ENCODE measurements around the gene EHBP1.

EHBP1 gene

DNA sequence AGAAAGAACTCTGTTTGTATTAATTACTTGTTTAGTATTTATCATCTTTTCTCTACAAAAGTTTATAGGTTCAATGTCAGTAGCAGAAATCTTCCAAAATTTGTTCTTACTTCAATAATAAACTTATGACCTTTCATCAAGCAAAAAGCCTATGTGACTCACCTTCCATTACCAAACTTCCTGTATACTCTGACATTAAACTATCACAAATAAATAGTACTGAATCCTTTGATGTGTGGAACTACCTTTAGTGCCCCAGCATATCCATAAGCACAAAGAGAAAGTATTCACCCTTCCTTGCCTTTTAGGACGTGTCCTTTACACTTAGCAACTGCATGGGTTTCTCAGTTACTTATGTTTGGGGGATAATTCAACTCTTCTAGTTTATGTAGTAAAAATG, 166.0 kb downstream of the EHBP1 start:
- no peak for DNase-seq (ENCODE audit: low read depth in 1 of 2, low spot score in 1 of 2)

DNA sequence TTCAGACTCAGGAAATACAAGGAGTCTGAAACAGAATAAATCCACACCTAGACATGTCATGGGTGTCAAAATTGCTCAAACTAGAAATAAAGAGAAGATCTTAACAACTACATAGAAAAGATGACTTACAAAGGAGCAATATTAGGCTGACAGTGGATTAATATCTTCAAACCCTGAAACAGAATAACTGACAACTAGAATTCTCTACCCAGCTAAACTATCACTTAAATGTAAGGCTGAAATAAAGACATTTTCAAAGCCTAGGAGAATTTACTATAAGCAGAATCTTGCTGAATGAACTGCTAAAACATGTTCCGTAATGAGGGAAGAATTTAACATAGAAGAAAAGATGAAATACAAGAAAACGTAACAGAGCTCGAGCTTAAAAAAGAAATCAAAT, 168.1 kb downstream of the EHBP1 start:
- DNase-seq (ENCODE audit: low read depth in 1 of 2, low spot score in 1 of 2): no peak

- DNase-seq (ENCODE audit: low read depth in 1 of 2, low spot score in 1 of 2): no peak
These were observed 169.4 kb downstream of the EHBP1 start for GRCh38 chr2:62874881-62875383.

DNA sequence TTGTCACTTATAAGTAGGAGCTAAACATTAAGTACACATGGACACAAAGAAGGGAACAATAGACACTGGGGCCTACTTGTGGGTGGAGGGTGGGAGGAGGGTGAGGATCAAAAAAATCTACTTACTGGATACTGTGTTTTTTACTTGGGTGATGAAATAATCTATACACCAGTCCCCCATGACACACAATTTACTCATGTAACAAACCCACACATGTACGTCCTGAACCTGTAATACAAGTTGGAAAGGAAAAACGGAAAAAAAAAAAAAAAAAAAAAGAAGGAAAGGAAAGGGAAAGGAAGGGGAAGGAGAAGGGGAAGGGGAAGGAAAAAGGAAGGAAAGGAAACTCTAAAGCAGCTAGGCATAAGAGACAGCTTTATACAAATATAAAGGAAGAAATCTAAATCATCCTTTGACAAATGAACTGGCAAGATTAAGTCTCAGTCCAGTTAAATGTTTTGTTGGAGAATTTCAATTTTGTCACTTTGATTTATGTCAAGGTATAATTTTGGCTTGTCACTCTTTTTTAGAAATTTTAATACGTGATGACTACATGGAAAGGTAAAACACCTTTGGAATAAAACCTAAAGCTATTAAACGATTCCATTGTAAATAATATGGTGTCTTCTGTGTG, 175.8 kb downstream of the EHBP1 start:
- DNase-seq (ENCODE audit: low read depth in 1 of 2, low spot score in 1 of 2): no peak

- no peak for DNase-seq (ENCODE audit: low read depth in 1 of 2, low spot score in 1 of 2)
These were observed 178.1 kb downstream of the EHBP1 start for GRCh38 chr2:62883629-62884028.

- DNase-seq (ENCODE audit: low read depth in 1 of 2, low spot score in 1 of 2): no peak
These were observed 178.6 kb downstream of the EHBP1 start for GRCh38 chr2:62884086-62884485.

GRCh38 chr2:62884514-62884913, 179.0 kb downstream of the EHBP1 start:
- DNase-seq (ENCODE audit: low read depth in 1 of 2, low spot score in 1 of 2): no peak

DNA sequence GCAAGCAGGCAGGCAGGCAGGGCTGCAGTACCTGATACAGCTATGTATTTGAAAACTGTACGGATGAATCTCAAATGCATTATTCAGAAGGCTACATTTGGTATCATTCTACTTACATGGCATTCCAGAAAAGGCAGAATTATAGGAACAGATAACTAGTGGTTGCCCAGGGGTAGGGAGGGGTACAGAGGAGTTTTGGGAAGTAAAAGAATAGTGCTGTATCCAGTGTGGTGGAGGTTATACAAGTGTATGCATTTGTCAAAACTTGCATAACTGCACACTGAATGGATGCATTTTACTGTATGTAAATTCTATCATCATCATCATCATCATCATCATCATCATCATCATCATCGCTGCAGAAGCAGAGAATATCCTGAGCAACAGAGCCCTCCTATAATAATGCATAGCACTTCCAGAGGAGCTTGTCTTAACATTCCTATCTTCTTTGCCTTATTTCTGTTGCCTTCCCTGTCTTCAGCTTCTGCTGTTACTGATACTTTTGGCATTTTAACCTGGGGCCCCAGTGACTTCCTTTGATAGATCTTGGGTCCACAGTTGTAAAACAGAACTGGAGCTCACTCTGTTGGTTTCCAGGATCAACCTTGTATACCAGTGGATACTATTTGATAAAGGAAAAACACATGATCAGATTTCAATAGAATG, 189.6 kb downstream of the EHBP1 start:
- no peak for DNase-seq (ENCODE audit: low read depth in 1 of 2, low spot score in 1 of 2)

DNA sequence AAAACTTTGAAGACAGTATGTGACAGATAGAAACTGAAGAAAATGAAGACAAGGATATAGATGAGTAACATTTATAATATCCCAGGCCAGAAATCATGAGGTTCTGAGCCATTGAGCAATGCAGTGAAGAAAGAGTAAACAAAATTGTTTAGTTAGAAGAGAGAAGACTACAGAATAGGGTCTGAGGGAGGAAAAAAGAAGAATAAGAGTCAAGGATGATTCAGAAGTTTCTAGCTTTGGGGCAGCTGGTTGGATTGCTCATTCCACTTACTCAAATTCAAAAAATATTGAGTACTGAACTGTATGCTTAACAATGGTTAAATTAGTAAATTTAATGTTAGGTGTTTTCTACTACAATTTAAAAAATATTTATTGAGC, 190.1 kb downstream of the EHBP1 start:
- no peak for DNase-seq (ENCODE audit: low read depth in 1 of 2, low spot score in 1 of 2)

DNA sequence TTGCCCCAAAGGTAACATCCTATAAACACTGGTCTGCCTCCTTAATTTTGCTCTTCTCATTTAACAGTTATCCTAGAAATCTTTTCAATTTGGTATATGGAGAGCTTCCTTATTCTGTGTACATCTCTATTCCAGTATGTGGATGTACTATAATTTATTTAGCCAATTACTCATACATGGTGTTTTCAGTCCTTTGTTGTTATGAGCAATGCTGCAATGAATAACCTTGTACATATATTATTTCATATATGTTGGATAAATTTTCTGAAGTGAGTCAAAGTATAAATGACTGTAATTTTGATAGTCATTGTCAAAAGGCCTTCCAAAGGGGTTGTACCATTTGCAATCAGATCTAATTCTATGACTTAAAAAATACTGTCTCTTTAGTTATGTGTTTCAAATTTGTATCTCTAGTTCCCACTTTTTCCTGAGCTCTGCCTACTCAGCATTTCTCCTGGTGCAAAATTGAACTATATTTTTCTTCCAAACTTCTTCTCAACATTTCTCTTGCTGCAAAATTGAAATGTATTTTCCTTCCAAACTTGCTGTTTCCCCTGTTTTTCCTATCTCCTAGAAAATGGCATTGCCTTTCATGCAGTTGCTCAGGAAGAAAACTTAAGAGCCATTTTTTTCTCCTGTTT, 191.8 kb downstream of the EHBP1 start:
- DNase-seq (ENCODE audit: low read depth in 1 of 2, low spot score in 1 of 2): no peak

DNA sequence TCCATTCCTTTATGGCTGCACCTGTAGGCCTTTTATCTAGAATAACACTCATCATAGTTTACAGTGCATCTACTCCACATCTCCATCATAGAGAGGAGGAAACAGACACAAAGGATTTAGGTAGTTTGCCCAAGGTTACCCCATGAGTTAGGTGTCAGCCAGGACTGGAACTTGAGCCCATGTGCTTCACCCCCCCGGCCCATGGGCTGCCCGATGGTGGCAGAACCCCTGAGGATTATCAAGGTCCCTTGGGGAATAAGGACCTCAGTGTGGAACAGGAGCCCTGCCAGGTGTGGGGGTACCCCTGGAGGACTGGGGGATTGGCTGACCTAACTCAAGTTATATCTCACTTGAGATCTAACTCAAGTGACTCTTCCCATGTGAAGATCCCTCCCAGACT, 198.8 kb downstream of the EHBP1 start:
- DNase-seq (ENCODE audit: low read depth in 1 of 2, low spot score in 1 of 2): no peak

DNA sequence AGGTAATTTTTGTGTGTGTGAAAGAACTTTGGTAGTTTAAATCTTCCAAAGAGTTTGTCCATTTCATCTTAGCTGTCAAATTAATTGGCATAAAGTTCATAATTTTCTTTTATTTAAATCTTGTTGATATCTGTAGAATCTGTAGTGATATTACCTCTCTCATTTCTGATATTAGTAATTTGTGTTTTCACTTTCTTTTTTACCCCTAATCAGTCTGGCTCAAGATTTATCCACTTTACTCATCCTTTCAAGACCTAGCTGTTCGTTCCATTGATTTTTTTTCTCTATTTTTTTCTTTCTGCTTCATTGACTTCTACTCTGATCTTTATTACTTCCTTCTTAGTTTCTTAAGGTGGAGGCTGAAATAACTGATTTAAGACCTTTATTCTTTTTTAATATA, 202.6 kb downstream of the EHBP1 start:
- DNase-seq (ENCODE audit: low read depth in 1 of 2, low spot score in 1 of 2): no peak

- DNase-seq (ENCODE audit: low read depth in 1 of 2, low spot score in 1 of 2): no peak
These were observed 207.8 kb downstream of the EHBP1 start for GRCh38 chr2:62913311-62913710.

GRCh38 chr2:62919041-62919440, 213.5 kb downstream of the EHBP1 start:
- no peak for DNase-seq (ENCODE audit: low read depth in 1 of 2, low spot score in 1 of 2)

DNA sequence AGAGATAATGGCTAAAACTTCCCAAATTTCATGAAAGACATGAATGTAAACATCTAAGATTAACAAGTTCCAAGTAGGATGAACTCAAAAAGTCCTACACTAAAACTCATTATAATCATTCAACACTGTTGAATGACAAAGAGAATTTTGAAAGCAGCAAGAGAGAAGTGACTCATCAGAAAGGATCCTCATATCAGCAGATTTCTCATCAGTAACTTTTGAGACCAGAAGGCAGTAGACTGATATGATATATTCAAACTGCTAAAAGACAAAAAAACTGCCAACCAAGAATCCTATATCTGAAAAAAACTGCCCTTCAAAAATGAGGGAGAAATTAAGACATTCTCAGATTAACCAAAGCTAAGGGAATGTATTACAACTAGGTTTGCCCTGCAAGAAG, 214.6 kb downstream of the EHBP1 start:
- DNase-seq (ENCODE audit: low read depth in 1 of 2, low spot score in 1 of 2): no peak

GRCh38 chr2:62923242-62923641, 217.7 kb downstream of the EHBP1 start:
- no peak for DNase-seq (ENCODE audit: low read depth in 1 of 2, low spot score in 1 of 2)

DNA sequence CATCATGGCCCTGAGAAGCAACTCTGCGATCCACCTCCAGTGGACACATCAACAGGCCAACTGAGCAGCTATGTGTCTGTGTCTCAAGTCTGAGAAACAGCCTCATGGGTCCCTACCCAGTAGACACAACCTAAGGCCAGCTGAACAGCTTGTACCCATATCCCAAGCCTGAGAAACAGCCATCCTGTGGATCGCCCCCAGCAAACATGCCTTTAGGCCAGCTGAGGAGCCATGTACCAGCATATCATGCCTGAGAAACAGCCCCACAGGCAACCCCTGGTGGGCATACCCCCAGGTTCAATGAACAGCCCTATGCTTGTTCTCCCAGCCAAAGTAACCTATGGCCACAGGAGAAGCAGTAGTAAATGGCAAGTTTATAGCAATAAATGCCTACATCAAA, 218.4 kb downstream of the EHBP1 start:
- no peak for DNase-seq (ENCODE audit: low read depth in 1 of 2, low spot score in 1 of 2)

DNA sequence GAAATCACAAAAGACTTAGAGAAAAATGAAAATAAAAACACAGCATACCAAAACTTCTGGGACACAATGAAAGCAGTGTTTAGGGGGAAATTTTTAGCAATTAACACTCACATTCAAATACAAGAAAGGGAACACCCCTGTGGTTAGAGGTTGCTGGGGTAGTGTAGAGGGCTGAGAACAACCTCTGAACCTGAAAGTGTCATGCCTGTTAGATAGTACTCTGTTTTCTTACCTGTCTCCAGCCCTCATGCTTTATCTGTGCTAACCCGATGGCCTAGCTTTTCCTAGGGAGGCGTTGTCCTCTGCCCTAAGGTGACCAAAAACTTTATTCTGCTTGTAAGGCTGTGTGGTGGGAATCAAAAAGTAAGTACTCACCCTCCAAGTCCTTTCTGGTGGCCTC, 222.5 kb downstream of the EHBP1 start:
- no peak for DNase-seq (ENCODE audit: low read depth in 1 of 2, low spot score in 1 of 2)

GRCh38 chr2:62931536-62931935, 226.0 kb downstream of the EHBP1 start:
- DNase-seq (ENCODE audit: low read depth in 1 of 2, low spot score in 1 of 2): no peak

DNA sequence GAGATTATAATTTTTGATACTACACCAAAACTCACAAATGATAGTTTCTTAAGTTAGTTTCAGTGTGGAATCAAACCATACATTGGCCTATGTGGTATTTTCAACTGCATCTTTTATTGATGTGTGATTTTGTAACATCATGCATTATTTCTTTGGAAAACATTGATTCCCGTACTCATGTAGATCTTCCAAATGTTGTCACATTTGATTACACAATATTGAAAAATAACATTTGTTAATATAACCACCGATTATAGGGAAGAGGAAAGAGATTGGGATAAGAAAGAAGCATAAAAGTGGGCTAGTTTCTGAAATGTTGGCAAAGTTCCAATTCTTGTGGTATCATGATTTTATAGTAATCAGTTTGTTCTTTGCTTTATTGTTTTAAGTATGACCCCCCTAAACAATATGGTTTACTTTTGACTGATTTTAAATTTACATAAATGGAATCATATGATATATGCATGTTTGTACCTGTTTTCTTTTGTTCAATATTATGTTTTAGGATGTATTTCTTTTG, 227.9 kb downstream of the EHBP1 start:
- DNase-seq (ENCODE audit: low read depth in 1 of 2, low spot score in 1 of 2): no peak

GRCh38 chr2:62934517-62934916, 229.0 kb downstream of the EHBP1 start:
- DNase-seq (ENCODE audit: low read depth in 1 of 2, low spot score in 1 of 2): no peak

GRCh38 chr2:62938126-62938525, 232.6 kb downstream of the EHBP1 start:
- no peak for DNase-seq (ENCODE audit: low read depth in 1 of 2, low spot score in 1 of 2)
